K562 (cell line): ENCODE measurements around the gene NR1D1. TPM values are rescaled to one million over a fixed set of nuclear protein-coding genes. Genes with fewer than 3 reads are reported as not detected.

Experiments
- ATAC-seq: fragments of 200-7000 bp; cut with Tn5 transposase; 3 replicates; pipeline ENCODE4 v1.9.1; 2020; ENCODE audit warnings: moderate library complexity
- BruUV-seq: library from RNA; stranded (reverse); fragments of 400-500 nt; replicated peaks from 2 replicates; lab custom pipeline; 2021; lab: Mats Ljungman, UMichigan
- CTCF ChIA-PET: fragments of 300-600 bp; formaldehyde crosslinking; extraction: SDS; loops from one replicate; lab custom pipeline; 2021; ENCODE audit warnings: low intra/inter-chr PET ratio; lab: Yijun Ruan, JAX
- POLR2A ChIA-PET: fragments of 300-600, 350-650 bp; sonication (Branson Sonifier 250); formaldehyde crosslinking; extraction: SDS; loops from one replicate; lab custom pipeline; 2021; ENCODE audit warnings: antibody characterized with exemption, inconsistent platforms; lab: Yijun Ruan, JAX
- DNase-seq, 4 experiments: peaks; one replicate each; pipeline versions ENCODE4 v3.0.0 to v3.0.0-alpha.2; 2011 to 2018; ENCODE audit warnings: low spot score in 3 of 4, mixed read lengths in 3 of 4; ENCODE audit errors: extremely low read depth in 1 of 4
- FAIRE-seq: peaks from 2 replicates; lab custom pipeline; 2011; peaks lifted over from hg19 to GRCh38; lab: Jason Lieb, UNC
- H2AFZ ChIP-seq: 2 replicates; pipeline ENCODE4 v1.6.0; 2011; ENCODE audit warnings: low read depth, low read length, control low read depth, inconsistent platforms
- H3K27ac ChIP-seq: fragments of 200-600 bp; 3 replicates; pipeline ENCODE4 v1.8.0; 2011; ENCODE audit warnings: low read depth, mild to moderate bottlenecking, control low read depth, inconsistent platforms, low read length, moderate library complexity, mixed read lengths; ENCODE audit errors: extremely low read depth
- H3K27me3 ChIP-seq, 2 experiments: fragments of 300-600 bp in 1 of 2; 2 replicates in 1 of 2; 3 replicates in 1 of 2; pipeline versions ENCODE4 v1.6.0 to v1.8.0; 2011; ENCODE audit warnings: inconsistent platforms in 2 of 2, low read length in 2 of 2, mild to moderate bottlenecking in 1 of 2, mixed read lengths in 1 of 2, moderate library complexity in 1 of 2; ENCODE audit not compliant: control insufficient read depth in 2 of 2, insufficient read depth in 2 of 2
- H3K36me3 ChIP-seq: fragments of 300-600 bp; 3 replicates; pipeline ENCODE4 v1.8.0; 2011; ENCODE audit warnings: mild to moderate bottlenecking, low read length, inconsistent platforms; ENCODE audit not compliant: control insufficient read depth, insufficient read depth
- H3K4me1 ChIP-seq, 2 experiments: fragments of 200-600 bp in 1 of 2; replicated peaks in 1 of 2; 2 replicates in 1 of 2; 3 replicates in 1 of 2; pipeline versions ENCODE4 v1.5.1 to v1.8.0; 2011; ENCODE audit warnings: inconsistent platforms in 2 of 2, low read length in 2 of 2, mild to moderate bottlenecking in 1 of 2, mixed read lengths in 1 of 2, moderate library complexity in 1 of 2; ENCODE audit not compliant: control insufficient read depth in 2 of 2, insufficient read depth in 2 of 2
- H3K4me2 ChIP-seq: 2 replicates; pipeline ENCODE4 v1.6.1; 2011; ENCODE audit warnings: low read length, control low read depth, inconsistent platforms, mixed read lengths; ENCODE audit not compliant: insufficient read depth
- H3K4me3 ChIP-seq: fragments of 200-600 bp; sonication (generic), shearing (Covaris generic); 2 replicates; pipeline ENCODE4 v1.5.1; 2016; ENCODE audit warnings: control low read depth, inconsistent platforms
- H3K79me2 ChIP-seq: fragments of 200-600 bp; 3 replicates; pipeline ENCODE4 v1.8.0; 2011; ENCODE audit warnings: low read length, inconsistent platforms; ENCODE audit not compliant: control insufficient read depth, insufficient read depth
- H3K9ac ChIP-seq, 2 experiments: 2 replicates each; pipeline versions ENCODE4 v1.6.0 to v1.6.1; 2011; ENCODE audit warnings: low read depth in 2 of 2, low read length in 2 of 2, control low read depth in 1 of 2, inconsistent platforms in 1 of 2, mild to moderate bottlenecking in 1 of 2, mixed read lengths in 1 of 2; ENCODE audit not compliant: insufficient read depth in 1 of 2
- H3K9me1 ChIP-seq: one replicate; pipeline ENCODE4 v1.6.0; 2011; ENCODE audit warnings: inconsistent platforms, mild to moderate bottlenecking, low read length, moderate library complexity; ENCODE audit not compliant: control insufficient read depth, insufficient read depth
- H3K9me3 ChIP-seq: replicated peaks from 2 replicates; pipeline ENCODE4 v1.5.1; 2011; ENCODE audit warnings: low read depth, low read length, inconsistent platforms; ENCODE audit not compliant: control insufficient read depth, insufficient read depth
- H4K20me1 ChIP-seq: replicated peaks from 2 replicates; pipeline ENCODE4 v1.6.1; 2011; ENCODE audit warnings: low read length, inconsistent platforms, mixed read lengths; ENCODE audit not compliant: control insufficient read depth, insufficient read depth
- HNRNPH1 ChIP-seq: fragments of 200-400 bp; formaldehyde crosslinking; optimal IDR thresholded peaks from 2 replicates; pipeline ENCODE3; 2017; ENCODE audit warnings: low read depth, mild to moderate bottlenecking, low read length, moderate library complexity
- KDM1A ChIP-seq, 2 experiments: fragments of 450-650 bp; IDR thresholded peaks; 2 replicates each; pipeline ENCODE4 v1.6.1; 2016; ENCODE audit warnings: mild to moderate bottlenecking in 2 of 2
- WGBS: fragments of 100-300 bp; shearing (Covaris generic); methylation state at CpG from one replicate; pipeline ENCODE4 v1.1.6; 2016; ENCODE audit warnings: low coverage, mixed read lengths; ENCODE audit not compliant: insufficient coverage; ENCODE audit errors: missing lambda C conversion rate; 5-methylcytosine and 5-hydroxymethylcytosine counted together
- in situ Hi-C: fragments of 300-500 bp; cut with MboI; formaldehyde crosslinking; loops from 4 replicates; pipeline ENCODE4 v1.15.0; 2018; ENCODE audit warnings: inconsistent platforms, mixed read lengths
- intact Hi-C: fragments of 100-400 bp; cut with micrococcal nuclease; formaldehyde crosslinking; loops from 2 replicates; pipeline ENCODE4 v1.14.2; 2022
- polyA plus RNA-seq, 8 experiments: library from polyadenylated mRNA; depleted of rRNA in 4 of 8; stranded (reverse) in 5 of 8; unstranded in 3 of 8; fragments of >200 nt; fragmentation: Nextera tagmentation in 2 of 8; fragmentation: Illumina TruSeq in 1 of 8; extraction: Ambion mirVana in 2 of 8; extraction: Trizol in 1 of 8; gene quantifications; 2 replicates each; pipeline versions ENCODE4 v1.2.1 to v1.2.3, GENCODE V29; 2011 to 2014; ENCODE audit warnings: inconsistent platforms in 1 of 8, missing spikeins in 1 of 8
- total RNA-seq, 7 experiments: library from RNA; depleted of rRNA in 6 of 7; stranded (reverse); fragments of >200 nt in 6 of 7; fragmentation: Illumina TruSeq in 2 of 7; extraction: Trizol in 2 of 7; gene quantifications; 2 replicates each; pipeline versions ENCODE4 v1.2.1 to v1.2.3, GENCODE V29; 2011 to 2021; ENCODE audit warnings: low replicate concordance in 1 of 7
- TF ChIP-seq, protein P1 (sequence below): fragments of 450-650 bp; IDR thresholded peaks from 2 replicates; pipeline ENCODE4 v1.6.1; 2017; ENCODE audit warnings: antibody characterized with exemption, mild to moderate bottlenecking

Gene NR1D1
- total and polyA plus RNA-seq, 9 of the 15 experiments (the other 6 are each of a cell fraction or from before 2014, with no cell fraction given), result 0.25 to 7.7 (median 0.65) TPM

DNA sequence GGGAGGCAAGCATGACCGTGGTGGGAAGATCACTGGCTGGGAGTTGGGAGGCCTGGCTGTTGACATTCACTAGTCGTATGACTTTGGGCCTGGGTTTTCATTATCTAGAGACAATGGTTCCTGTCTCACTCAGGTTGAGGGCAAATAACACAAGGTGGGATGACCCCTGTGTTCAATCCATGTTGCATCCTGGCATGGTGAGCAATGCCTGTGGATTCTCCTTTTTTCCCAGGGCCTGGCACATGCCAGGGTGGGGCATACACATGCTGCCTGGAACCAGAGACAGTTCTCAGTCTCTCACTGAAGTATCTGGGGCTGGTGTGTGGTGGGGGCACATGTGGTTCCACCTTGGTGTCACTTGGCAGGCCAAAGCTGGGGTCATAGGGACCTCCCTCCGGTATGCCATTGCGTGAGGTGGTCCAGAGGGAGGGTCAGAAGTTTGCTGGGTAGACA, 32.2 kb downstream of the NR1D1 start (continued):
- TF ChIP-seq, protein P1, sequence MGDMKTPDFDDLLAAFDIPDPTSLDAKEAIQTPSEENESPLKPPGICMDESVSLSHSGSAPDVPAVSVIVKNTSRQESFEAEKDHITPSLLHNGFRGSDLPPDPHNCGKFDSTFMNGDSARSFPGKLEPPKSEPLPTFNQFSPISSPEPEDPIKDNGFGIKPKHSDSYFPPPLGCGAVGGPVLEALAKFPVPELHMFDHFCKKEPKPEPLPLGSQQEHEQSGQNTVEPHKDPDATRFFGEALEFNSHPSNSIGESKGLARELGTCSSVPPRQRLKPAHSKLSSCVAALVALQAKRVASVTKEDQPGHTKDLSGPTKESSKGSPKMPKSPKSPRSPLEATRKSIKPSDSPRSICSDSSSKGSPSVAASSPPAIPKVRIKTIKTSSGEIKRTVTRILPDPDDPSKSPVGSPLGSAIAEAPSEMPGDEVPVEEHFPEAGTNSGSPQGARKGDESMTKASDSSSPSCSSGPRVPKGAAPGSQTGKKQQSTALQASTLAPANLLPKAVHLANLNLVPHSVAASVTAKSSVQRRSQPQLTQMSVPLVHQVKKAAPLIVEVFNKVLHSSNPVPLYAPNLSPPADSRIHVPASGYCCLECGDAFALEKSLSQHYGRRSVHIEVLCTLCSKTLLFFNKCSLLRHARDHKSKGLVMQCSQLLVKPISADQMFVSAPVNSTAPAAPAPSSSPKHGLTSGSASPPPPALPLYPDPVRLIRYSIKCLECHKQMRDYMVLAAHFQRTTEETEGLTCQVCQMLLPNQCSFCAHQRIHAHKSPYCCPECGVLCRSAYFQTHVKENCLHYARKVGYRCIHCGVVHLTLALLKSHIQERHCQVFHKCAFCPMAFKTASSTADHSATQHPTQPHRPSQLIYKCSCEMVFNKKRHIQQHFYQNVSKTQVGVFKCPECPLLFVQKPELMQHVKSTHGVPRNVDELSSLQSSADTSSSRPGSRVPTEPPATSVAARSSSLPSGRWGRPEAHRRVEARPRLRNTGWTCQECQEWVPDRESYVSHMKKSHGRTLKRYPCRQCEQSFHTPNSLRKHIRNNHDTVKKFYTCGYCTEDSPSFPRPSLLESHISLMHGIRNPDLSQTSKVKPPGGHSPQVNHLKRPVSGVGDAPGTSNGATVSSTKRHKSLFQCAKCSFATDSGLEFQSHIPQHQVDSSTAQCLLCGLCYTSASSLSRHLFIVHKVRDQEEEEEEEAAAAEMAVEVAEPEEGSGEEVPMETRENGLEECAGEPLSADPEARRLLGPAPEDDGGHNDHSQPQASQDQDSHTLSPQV, result peak; percentile 29; the same call in 1 of the 2 replicates
- no peak for TF ChIP-seq HNRNPH1

- peaks cover 78 to 91% of the 10 kb centered on the region in 2 experiments for H3K4me1 ChIP-seq
- intact Hi-C loops, result no loop called here
Measured at GRCh38 chr17:40067710-40068109, 32.7 kb downstream of the NR1D1 start.

More at GRCh38 chr17:40067710-40068109, 32.7 kb downstream of the NR1D1 start:
- H3K27me3 ChIP-seq, result no peaks in the 10 kb centered on the region
- H3K4me2 ChIP-seq, result no peak overlapping the region
- POLR2A ChIA-PET, result interaction anchor here (1.7 kb wide), 1 partner anchor 26 kb away, joined by 6 read pairs; no protein-coding TSS in a partner anchor
- no peaks in the 10 kb centered on the region for H3K9me1 ChIP-seq
- DNase-seq, result no peak
- H4K20me1 ChIP-seq, result no peaks in the 10 kb centered on the region
- peak overlapping the region in 1 of 2 experiments; percentile 89; a peak in 1 of 4 replicates for H3K9ac ChIP-seq
- no peak overlapping the region for H2AFZ ChIP-seq
- TF ChIP-seq KDM1A (IDR thresholded peaks at IDR 0.05) (peak in 1 of 2 experiments; percentile 34; a peak in 1 of 4 replicates), HNRNPH1 (no peak)
- TF ChIP-seq, all 486 proteins: peak for 1
- in situ Hi-C loops, result no loop called here
- H3K9me3 ChIP-seq, result no peaks in the 10 kb centered on the region
- 95% methylated on average over 7 of the region's 7 CpGs for WGBS
- FAIRE-seq (peak; percentile 15), ATAC-seq (no peak)
- CTCF ChIA-PET, result interaction anchor here (0.9 kb wide), 1 partner anchor 9 kb away, joined by 3 read pairs; no protein-coding TSS in a partner anchor
- peaks cover 89% of the 10 kb centered on the region for H3K79me2 ChIP-seq
- peak overlapping the region; percentile 77 for H3K27ac ChIP-seq
- H3K4me3 ChIP-seq, result no peak overlapping the region
- H3K36me3 ChIP-seq, result no peaks in the 10 kb centered on the region; the same call in 2 of the 3 replicates
- BruUV-seq, result no TSS peak
